ENCODE measurements around the gene CTPS2.
"Not testable (repeated sequence)": the region's sequence is repeated elsewhere in the genome, so short reads cannot be mapped to it uniquely, and the experiment has no call there.

CTPS2 gene

GRCh38 chrX:16603822-16604221 is 108.6 kb downstream of the CTPS2 start:
- no peak for DNase-seq (ENCODE audit: low spot score)

- not testable (repeated sequence) for DNase-seq (ENCODE audit: low spot score)
Observed at GRCh38 chrX:16603235-16603634, 109.2 kb downstream of the CTPS2 start.

- no peak for DNase-seq (ENCODE audit: low spot score)
Observed at GRCh38 chrX:16601885-16602284, 110.6 kb downstream of the CTPS2 start.

GRCh38 chrX:16594490-16594889 is 118.0 kb downstream of the CTPS2 start:
- DNase-seq (ENCODE audit: low spot score): no peak

- no peak for DNase-seq (ENCODE audit: low spot score)
Observed at GRCh38 chrX:16593801-16594200, 118.7 kb downstream of the CTPS2 start.

GRCh38 chrX:16592194-16592770 is 120.2 kb downstream of the CTPS2 start:
- no peak for DNase-seq (ENCODE audit: low spot score)

GRCh38 chrX:16589826-16590225 is 122.6 kb downstream of the CTPS2 start:
- DNase-seq (ENCODE audit: low spot score): no peak

- no peak for DNase-seq (ENCODE audit: low spot score)
Observed at GRCh38 chrX:16589211-16589610, 123.3 kb downstream of the CTPS2 start.

- DNase-seq (ENCODE audit: low spot score): no peak
Observed at GRCh38 chrX:16588266-16588665, 124.2 kb downstream of the CTPS2 start.

GRCh38 chrX:16587836-16588235 is 124.6 kb downstream of the CTPS2 start:
- no peak for DNase-seq (ENCODE audit: low spot score)

GRCh38 chrX:16586377-16587112 is 125.9 kb downstream of the CTPS2 start:
- DNase-seq (ENCODE audit: low spot score): no peak

- DNase-seq (ENCODE audit: low spot score): no peak
Observed at GRCh38 chrX:16585486-16586376, 126.7 kb downstream of the CTPS2 start.

GRCh38 chrX:16580004-16580797 is 132.3 kb downstream of the CTPS2 start:
- not testable (repeated sequence) for DNase-seq (ENCODE audit: low spot score)

- DNase-seq (ENCODE audit: low spot score): no peak
Observed at GRCh38 chrX:16579517-16579916, 133.0 kb downstream of the CTPS2 start.

- no peak for DNase-seq (ENCODE audit: low spot score)
Observed at GRCh38 chrX:16578218-16578617, 134.3 kb downstream of the CTPS2 start.

- no peak for DNase-seq (ENCODE audit: low spot score)
Observed at GRCh38 chrX:16577483-16578029, 134.9 kb downstream of the CTPS2 start.

- DNase-seq (ENCODE audit: low spot score): not testable (repeated sequence)
Observed at GRCh38 chrX:16575388-16575787, 137.1 kb downstream of the CTPS2 start.

GRCh38 chrX:16573781-16574180 is 138.7 kb downstream of the CTPS2 start:
- DNase-seq (ENCODE audit: low spot score): no peak

GRCh38 chrX:16567681-16568080 is 144.8 kb downstream of the CTPS2 start:
- DNase-seq (ENCODE audit: low spot score): no peak

GRCh38 chrX:16566571-16566970 is 145.9 kb downstream of the CTPS2 start:
- no peak for DNase-seq (ENCODE audit: low spot score)

- DNase-seq (ENCODE audit: low spot score): no peak
Observed at GRCh38 chrX:16560173-16560572, 152.3 kb downstream of the CTPS2 start.

- no peak for DNase-seq (ENCODE audit: low spot score)
Observed at GRCh38 chrX:16559206-16559619, 153.3 kb downstream of the CTPS2 start.
